ENCODE measurements around the gene TCEAL7. TPM values are rescaled to one million over a fixed set of nuclear protein-coding genes. Genes with fewer than 3 reads are reported as not detected.

Gene TCEAL7
- total RNA-seq, 1 experiment from 2014 or later = not detected

DNA sequence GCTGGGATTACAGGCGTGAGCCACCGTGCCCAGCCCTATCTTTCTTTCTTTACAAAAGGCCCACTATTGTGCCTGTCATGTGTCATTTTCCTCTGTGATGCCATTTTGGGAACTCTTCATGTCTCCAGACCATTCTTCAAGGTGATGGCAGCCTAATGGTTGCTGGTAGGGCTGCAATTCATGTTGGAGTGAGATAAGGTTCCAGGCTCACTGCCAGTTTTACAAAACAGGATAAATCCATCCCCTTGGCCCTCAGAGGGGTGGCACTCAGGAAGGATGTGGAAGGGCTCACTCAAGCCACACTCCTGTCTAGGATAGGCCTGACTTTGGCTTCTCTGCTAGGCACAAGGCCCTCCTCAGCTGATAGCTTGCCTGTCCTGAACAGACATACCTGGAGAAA is 30.1 kb downstream of the TCEAL7 start:
- ChIA-PET CTCF (no interaction called here), POLR2A (no interaction called here)
- no peak overlapping the region for H3K27ac ChIP-seq (ENCODE audit: low read length)
- no peaks in the 10 kb centered on the region for H3K27me3 ChIP-seq (ENCODE audit: control insufficient read depth, insufficient read depth, low read length)
- intact Hi-C loops (cut with micrococcal nuclease; ENCODE audit: unreplicated experiment) (no loop called here), in situ Hi-C loops (cut with HindIII; ENCODE audit: low pct_unique_long_range_greater_than_20kb, low sequenced_read_pairs) (no loop called here)
- peaks cover 2% of the 10 kb centered on the region for H3K36me3 ChIP-seq (ENCODE audit: control insufficient read depth, insufficient read depth, low read length)
- no TSS peak for BruUV-seq (replicated peaks)
- ATAC-seq (no peak), DNase-seq (ENCODE audit: low read depth, low spot score) (no peak)
- no peaks in the 10 kb centered on the region for H3K9me3 ChIP-seq (ENCODE audit: control insufficient read depth, insufficient read depth, low read depth, low read length)
- no peak overlapping the region for H3K4me3 ChIP-seq (ENCODE audit: low read depth in 2 of 2, low read length in 2 of 2)
- peaks cover 11% of the 10 kb centered on the region for H3K4me1 ChIP-seq (ENCODE audit: control insufficient read depth, insufficient read depth, low read length)
- TF ChIP-seq TCF7L2 (IDR thresholded peaks at IDR 0.05; ENCODE audit: low read depth, low read length) = no peak
- no peak for TF ChIP-seq SIN3A (IDR thresholded peaks at IDR 0.05; ENCODE audit: borderline replicate concordance, insufficient read depth, low read depth, low read length)
- TF ChIP-seq, protein P1, sequence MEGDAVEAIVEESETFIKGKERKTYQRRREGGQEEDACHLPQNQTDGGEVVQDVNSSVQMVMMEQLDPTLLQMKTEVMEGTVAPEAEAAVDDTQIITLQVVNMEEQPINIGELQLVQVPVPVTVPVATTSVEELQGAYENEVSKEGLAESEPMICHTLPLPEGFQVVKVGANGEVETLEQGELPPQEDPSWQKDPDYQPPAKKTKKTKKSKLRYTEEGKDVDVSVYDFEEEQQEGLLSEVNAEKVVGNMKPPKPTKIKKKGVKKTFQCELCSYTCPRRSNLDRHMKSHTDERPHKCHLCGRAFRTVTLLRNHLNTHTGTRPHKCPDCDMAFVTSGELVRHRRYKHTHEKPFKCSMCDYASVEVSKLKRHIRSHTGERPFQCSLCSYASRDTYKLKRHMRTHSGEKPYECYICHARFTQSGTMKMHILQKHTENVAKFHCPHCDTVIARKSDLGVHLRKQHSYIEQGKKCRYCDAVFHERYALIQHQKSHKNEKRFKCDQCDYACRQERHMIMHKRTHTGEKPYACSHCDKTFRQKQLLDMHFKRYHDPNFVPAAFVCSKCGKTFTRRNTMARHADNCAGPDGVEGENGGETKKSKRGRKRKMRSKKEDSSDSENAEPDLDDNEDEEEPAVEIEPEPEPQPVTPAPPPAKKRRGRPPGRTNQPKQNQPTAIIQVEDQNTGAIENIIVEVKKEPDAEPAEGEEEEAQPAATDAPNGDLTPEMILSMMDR (IDR thresholded peaks at IDR 0.05) = no peak
- no peak for TF ChIP-seq POLR2AphosphoS5 (IDR thresholded peaks at IDR 0.05; ENCODE audit: low read depth, low read length)
- TF ChIP-seq, protein P2, sequence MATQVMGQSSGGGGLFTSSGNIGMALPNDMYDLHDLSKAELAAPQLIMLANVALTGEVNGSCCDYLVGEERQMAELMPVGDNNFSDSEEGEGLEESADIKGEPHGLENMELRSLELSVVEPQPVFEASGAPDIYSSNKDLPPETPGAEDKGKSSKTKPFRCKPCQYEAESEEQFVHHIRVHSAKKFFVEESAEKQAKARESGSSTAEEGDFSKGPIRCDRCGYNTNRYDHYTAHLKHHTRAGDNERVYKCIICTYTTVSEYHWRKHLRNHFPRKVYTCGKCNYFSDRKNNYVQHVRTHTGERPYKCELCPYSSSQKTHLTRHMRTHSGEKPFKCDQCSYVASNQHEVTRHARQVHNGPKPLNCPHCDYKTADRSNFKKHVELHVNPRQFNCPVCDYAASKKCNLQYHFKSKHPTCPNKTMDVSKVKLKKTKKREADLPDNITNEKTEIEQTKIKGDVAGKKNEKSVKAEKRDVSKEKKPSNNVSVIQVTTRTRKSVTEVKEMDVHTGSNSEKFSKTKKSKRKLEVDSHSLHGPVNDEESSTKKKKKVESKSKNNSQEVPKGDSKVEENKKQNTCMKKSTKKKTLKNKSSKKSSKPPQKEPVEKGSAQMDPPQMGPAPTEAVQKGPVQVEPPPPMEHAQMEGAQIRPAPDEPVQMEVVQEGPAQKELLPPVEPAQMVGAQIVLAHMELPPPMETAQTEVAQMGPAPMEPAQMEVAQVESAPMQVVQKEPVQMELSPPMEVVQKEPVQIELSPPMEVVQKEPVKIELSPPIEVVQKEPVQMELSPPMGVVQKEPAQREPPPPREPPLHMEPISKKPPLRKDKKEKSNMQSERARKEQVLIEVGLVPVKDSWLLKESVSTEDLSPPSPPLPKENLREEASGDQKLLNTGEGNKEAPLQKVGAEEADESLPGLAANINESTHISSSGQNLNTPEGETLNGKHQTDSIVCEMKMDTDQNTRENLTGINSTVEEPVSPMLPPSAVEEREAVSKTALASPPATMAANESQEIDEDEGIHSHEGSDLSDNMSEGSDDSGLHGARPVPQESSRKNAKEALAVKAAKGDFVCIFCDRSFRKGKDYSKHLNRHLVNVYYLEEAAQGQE (IDR thresholded peaks at IDR 0.05; ENCODE audit: insufficient read depth in 1 of 2, low read depth in 2 of 2, low read length in 1 of 2) = no peak

DNA sequence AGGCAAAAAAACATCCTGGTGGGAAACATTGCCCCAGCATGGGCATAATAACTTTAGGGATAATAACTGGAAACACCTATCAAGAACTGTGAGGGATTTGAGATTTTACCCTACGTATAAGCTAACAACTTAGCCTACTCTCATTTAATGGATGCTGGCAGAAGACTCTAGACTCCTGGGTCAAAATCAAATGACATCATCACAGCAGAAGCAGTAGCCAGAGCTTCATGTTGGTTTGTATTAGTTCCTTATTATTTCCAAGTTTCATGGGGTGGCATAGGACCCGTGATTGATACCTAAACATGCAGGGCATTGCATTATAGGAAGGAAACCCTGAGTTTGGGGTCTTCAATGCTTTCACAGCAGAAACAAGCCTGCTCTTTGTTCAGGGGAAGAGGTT is 30.9 kb downstream of the TCEAL7 start:
- POLR2A ChIA-PET = no interaction called here
- H3K36me3 ChIP-seq (ENCODE audit: control insufficient read depth, insufficient read depth, low read length) = peaks cover 2% of the 10 kb centered on the region

More for the DNA sequence above, 30.9 kb downstream of the TCEAL7 start:
- no TSS peak for BruUV-seq (replicated peaks)
- no peak for ATAC-seq
- Histone ChIP-seq H3K27me3 (ENCODE audit: control insufficient read depth, insufficient read depth, low read length) (no peaks in the 10 kb centered on the region), H3K4me3 (ENCODE audit: low read depth in 2 of 2, low read length in 2 of 2) (no peak overlapping the region), H3K27ac (ENCODE audit: low read length) (no peak overlapping the region), H3K4me1 (ENCODE audit: control insufficient read depth, insufficient read depth, low read length) (peaks cover 11% of the 10 kb centered on the region), H3K9me3 (ENCODE audit: control insufficient read depth, insufficient read depth, low read depth, low read length) (no peaks in the 10 kb centered on the region)
- CTCF ChIA-PET = no interaction called here
- TF ChIP-seq, protein P2 (IDR thresholded peaks at IDR 0.05; ENCODE audit: insufficient read depth in 1 of 2, low read depth in 2 of 2, low read length in 1 of 2) = no peak
- TF ChIP-seq, protein P1 (IDR thresholded peaks at IDR 0.05) = no peak
- TF ChIP-seq TCF7L2 (IDR thresholded peaks at IDR 0.05; ENCODE audit: low read depth, low read length) = no peak
- no peak for TF ChIP-seq POLR2AphosphoS5 (IDR thresholded peaks at IDR 0.05; ENCODE audit: low read depth, low read length)
- no peak for TF ChIP-seq SIN3A (IDR thresholded peaks at IDR 0.05; ENCODE audit: borderline replicate concordance, insufficient read depth, low read depth, low read length)
- intact Hi-C loops (cut with micrococcal nuclease; ENCODE audit: unreplicated experiment) (no loop called here), in situ Hi-C loops (cut with HindIII; ENCODE audit: low pct_unique_long_range_greater_than_20kb, low sequenced_read_pairs) (no loop called here)
- DNase-seq (ENCODE audit: low read depth, low spot score) = no peak
